GM21447 (cell line): ENCODE results near the gene GAGE10.
"Not testable (repeated sequence)": the region's sequence is repeated elsewhere in the genome, so short reads cannot be mapped to it uniquely, and the experiment has no call there.

Experiments
- ATAC-seq: cut with Tn5 transposase; IDR thresholded peaks from one replicate; pipeline ENCODE4 v1.9.1; 2021; ENCODE audit not compliant: unreplicated experiment

GAGE10 gene

GRCh38 chrX:49276207-49276606 is 27.2 kb upstream of the GAGE10 start:
- no peak for ATAC-seq

DNA sequence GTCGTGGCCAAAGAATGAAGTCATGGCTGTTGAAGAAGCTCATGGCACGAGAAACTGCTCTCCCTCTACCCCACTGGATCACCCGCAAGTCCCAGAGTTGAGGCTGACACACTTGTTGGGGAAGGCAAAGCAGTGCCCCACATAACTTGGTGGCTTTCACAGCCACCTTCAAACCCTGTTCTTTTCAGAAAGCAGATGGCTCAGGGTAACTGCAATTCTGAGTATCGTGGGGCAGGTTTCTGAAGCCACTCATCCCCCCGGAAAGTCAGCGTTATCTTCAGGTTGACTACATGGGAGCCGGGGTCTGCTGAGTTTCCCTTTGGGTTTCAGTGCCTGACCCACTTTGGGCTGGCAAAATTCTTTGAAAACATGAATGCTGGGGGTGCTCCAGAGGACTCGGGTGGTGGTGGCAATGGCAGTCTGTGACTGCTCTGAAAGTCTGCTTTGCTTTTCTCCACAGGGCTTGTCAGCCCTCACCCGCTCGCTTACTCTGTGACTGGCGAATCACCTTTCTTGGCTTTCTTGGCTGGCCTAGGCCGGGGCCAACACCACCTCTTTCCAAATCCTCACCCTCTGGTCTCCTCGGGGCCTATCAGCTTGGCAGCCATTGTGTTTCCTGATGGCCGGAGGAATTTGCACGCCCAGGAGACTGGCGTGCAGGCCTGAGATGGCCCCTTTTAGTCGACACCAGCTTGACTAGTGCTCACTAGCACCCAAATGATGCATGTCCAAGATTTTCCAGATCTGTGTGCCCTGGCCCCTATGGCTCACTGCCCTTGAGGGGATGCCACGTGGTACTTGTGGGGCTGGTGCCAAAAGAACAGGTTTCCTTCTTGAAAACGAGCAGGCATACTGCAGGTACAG is 26.5 kb upstream of the GAGE10 start:
- ATAC-seq, result no peak

DNA sequence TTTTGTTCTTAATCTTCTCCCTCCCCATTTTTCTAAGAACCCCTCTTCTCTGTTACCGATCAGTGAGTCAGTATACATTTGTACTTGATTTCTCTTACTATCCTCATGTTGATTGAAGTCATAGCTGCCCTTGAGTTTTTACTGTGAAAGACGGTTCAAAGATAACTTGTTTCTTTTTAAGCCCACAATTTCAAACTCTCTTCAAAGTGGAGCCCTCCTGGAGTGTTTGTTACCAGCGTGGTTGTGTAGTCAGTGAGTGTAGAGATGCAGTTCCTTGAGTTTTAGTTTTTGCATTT is 26.0 kb upstream of the GAGE10 start:
- no peak for ATAC-seq

- ATAC-seq, result no peak
These were observed 25.4 kb upstream of the GAGE10 start for GRCh38 chrX:49278081-49278480.

GRCh38 chrX:49282647-49283011 is 20.8 kb upstream of the GAGE10 start:
- no peak for ATAC-seq

- no peak for ATAC-seq
These were observed 19.2 kb upstream of the GAGE10 start for GRCh38 chrX:49284212-49284611.

- no peak for ATAC-seq
These were observed 17.3 kb upstream of the GAGE10 start for GRCh38 chrX:49286136-49286535.

DNA sequence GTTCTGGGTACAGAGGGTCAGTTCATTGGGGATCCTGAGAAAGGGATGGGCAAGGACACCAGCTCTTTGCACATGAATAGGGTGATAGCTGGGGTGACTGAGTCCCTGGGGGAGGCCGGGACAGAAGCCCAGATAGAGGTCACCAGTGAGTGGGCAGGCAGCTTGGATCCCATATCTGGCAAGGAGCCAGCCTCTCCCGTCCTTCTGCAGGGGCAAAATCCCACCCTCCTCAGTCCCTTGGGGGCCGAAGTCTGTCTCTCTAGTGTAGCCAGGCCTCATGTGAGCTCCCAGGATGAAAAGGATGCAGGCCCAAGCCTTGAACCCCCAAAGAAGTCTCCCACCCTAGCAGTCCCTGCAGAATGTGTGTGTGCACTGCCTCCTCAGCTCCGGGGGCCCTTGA is 16.9 kb upstream of the GAGE10 start:
- no peak for ATAC-seq

- ATAC-seq, result no peak
These were observed 15.8 kb upstream of the GAGE10 start for GRCh38 chrX:49287665-49288064.

DNA sequence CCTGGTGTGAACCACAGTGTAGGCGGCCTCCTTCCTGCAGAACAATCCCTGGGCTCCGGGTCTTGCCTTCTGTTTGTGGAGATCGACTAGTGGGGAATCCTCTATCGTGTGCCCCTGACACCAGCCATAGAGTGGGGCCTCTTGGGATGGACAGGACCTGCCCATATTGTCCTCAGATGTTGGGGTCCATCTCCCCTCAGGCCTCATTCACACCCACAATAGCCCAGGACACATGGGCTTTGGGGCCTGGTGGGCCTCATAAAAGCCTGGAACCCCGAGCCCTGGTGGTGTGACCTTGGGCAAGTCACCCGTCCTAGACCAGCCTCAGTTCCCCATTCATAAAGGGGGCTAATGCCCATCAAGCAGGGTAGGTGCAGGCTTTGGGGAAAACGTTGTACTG is 13.2 kb upstream of the GAGE10 start:
- no peak for ATAC-seq

DNA sequence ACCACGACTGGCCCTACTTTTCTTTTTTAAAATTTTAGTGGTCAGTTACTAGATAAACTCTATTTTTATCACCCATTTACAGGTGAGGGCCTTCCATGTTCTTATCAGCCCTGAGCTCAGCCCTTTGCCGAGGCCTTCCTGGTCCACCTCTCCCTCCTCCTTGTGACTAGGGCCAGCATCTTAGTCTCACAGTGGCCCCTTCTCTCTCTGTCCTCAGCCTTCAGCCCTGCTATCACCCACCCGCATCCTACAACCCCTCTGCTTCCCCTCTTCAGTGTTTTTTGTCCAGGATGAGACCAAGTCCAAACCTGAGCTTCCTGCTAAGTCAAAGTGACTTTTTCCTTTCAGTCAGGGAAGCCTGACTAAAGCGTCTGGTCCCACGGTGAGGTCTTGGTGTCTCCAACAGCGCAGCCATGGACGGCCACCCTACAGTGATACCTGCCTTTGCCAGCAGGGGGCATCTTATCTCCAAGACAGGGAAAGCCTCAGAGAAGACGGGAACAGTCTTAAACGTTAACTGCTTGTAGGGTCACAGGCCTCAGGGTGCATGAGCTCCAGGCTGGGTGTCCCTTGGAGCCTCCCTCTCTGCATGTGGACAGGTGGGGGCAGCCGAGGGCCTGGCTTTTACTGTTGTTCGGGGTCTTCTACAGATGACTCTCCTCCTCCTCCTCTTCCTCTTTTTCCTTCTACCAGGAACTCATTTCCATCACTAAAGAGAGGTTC is 11.7 kb upstream of the GAGE10 start:
- ATAC-seq, result no peak

- ATAC-seq, result no peak
These were observed 10.8 kb upstream of the GAGE10 start for GRCh38 chrX:49292400-49293362.

DNA sequence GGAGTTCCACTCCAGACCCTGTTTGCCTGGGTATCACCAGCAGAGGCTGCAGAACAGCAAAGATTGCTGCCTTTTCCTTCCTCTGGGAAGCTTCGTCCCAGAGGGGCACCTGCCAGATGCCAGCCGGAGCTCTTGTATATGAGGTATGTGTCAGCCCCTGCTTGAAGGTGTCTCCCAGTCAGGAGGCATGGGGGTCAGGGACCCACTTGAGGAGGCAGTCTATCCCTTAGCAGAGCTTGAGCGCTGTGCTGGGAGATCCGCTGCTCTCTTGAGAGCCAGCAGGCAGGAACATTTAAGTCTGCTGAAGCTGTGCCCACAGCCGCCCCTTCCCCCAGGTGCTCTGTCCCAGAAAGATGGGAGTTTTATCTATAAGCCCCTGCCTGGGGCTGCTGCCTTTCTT is 4.2 kb upstream of the GAGE10 start:
- not testable (repeated sequence) for ATAC-seq

- ATAC-seq, result no peak
These were observed 2.7 kb upstream of the GAGE10 start for GRCh38 chrX:49300703-49301102.

DNA sequence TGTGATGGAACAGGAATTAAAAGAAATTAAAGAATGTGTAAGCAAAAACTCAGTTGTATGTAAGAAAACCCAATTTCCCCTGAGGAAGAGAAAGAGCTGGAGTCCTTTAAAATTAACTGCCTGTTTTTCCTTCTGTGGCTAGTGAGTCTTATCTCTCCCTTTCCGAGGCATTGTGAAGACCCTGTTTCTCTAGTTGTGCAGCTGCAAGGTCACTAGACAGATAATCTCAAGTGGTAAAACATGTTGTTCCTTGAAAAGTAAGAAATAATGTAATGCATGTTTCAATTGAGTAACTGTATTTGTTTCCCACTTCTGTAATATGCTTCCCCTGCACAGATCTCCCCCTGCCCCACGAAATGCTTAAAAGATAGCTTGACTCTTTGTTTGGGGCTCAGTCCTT is 4.3 kb downstream of the GAGE10 start:
- not testable (repeated sequence) for ATAC-seq

DNA sequence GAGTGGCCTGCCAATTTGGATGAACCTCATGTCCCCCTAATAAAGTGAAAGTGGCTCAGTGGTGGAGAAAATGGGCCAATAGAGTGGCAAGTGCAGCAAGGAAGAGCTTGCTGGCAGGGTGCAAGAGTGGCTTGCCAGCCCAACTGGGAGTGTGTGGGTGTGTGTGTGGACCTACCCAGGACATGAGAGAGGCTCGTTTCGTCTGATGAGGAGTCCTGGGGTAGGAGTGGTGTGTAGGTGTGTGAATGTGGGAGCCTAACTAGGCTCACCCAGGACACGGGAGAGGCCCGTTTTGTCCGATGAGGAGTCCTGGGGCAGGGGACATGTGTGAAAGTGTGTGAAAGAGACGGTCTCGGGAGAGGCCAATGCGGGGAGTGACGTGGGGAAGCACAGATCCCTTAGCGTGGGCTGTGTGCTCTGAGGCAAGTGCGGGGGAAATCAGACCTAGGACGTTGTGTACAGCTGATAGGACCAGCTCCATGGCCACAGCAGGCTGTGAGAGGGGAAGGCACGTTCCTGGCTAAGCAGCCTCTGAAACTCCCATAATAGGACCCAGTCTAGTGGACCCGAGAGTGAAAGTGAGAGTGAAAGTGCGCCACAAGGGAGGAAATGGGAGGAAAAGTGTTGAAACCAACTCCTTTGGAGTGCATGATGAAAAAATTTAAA is 5.3 kb downstream of the GAGE10 start:
- ATAC-seq, result no peak

DNA sequence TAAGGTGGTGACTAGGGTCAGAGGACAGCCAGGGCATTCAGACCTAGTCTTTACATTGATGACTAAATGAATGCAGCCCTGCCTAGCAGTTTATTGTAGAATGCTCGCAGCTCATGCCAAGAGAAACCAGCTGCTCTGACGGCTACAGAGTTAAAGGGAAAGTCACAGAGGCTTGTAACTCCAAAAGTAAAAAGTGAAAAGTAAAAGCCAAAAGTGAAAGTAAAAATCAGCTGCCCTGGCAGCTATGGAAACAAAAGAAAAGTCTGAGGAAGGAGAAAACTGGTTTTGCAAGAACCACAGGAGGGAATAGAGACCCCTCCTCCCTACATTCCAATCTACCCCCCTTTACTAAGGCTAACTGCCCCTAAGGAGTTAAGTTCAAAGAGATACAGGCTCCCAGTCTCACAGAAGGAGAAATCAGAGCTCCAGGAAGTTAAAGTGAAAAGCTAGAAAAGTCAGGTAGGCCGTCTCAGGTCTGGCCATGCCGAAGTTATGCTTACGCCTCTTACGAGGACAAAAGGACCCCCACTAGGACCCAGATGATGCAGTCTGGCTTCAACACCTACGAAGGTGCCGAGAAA is 6.0 kb downstream of the GAGE10 start:
- ATAC-seq, result no peak

- ATAC-seq, result no peak
These were observed 6.9 kb downstream of the GAGE10 start for GRCh38 chrX:49310371-49310770.

- no peak for ATAC-seq
These were observed 8.7 kb downstream of the GAGE10 start for GRCh38 chrX:49312176-49312575.

DNA sequence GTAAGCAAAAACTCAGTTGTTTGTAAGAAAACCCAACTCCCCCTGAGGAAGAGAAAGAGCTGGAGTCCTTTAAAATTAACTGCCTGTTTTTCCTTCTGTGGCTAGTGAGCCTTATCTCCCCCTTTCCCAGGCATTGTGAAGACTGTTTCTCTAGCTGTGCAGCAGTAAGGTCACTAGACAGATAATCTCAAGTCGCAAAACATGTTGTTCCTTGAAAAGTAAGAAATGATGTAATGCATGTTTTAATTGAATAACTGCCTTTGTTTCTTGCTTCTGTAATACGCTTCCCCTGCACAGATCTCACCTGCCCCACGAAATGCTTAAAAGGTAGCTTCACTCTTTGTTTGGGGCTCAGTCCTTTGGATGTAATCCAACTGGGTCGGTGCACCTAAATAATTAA is 12.6 kb downstream of the GAGE10 start:
- ATAC-seq, result no peak

DNA sequence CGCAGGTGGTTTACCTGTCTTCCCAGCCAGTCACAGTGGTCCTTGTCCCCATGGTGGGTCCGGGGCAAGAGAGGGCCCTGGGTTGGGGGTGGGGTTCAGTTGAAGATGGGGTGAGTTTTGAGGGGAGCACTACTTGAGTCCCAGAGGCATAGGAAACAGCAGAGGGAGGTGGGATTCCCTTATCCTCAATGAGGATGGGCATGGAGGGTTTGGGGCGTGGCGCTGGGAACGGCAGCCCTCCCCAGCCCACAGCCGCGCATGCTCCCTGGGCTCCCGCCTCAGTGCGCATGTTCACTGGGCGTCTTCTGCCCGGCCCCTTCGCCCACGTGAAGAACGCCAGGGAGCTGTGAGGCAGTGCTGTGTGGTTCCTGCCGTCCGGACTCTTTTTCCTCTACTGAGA is 18.3 kb downstream of the GAGE10 start, which contains the start of gene GAGE12J:
GAGE12J (plus strand) TSS at position 301 of the 400 bp plus-strand sequence. CDS start 1,157 bp downstream, outside the sequence.
- not testable (repeated sequence) for ATAC-seq
